GM19193 (cell line): ENCODE measurements around the gene CFAP65.

Experiments
- POLR2A ChIP-seq: IDR thresholded peaks from 4 replicates; pipeline ENCODE4 v1.6.1; 2011; ENCODE audit not compliant: insufficient read depth, insufficient read length; ENCODE audit errors: extremely low read depth

The CFAP65 gene

GRCh38 chr2:219010873-219011272, 30.4 kb downstream of the CFAP65 start:
- no peak for TF ChIP-seq POLR2A

GRCh38 chr2:219010162-219010756, 31.1 kb downstream of the CFAP65 start:
- no peak for TF ChIP-seq POLR2A

DNA sequence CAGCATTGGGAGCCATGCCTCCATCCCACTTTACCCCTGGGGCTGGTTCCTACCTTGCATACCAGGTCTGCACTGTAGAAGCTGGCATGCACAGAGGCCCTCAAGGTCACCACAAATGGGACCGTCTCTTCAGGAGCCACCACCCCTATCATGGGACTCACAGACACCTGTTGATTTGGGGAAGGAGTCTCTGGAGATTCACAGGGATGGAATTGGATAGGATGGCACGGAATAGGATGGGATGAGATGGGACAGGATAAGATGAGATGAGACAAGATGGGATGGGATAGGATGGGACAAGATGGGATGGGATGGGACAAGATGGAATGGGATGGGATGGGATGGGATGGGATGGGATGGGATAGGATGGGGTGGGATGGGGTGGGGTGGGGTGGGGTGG, 32.0 kb downstream of the CFAP65 start:
- no peak for TF ChIP-seq POLR2A

- TF ChIP-seq POLR2A = no peak
Observed at GRCh38 chr2:219003979-219004378, 37.3 kb downstream of the CFAP65 start.

DNA sequence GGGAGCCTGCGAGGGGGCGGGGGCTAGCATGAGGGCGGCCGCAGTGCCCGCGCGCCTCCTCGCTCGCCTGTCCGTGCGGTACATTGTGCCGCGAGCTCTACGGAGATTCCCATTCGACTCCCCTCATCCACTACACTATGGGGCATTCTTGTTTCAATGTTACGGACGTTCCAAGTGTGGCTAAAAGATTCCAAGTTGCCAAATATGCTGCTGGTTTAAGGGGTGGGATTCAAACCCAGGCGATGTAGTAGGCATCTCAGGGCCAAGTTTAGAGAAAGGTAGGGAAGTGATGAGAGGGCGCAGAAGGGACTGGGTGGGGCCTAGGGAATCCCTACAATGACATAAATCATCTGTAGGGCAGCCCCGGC, 38.1 kb downstream of the CFAP65 start:
- no peak for TF ChIP-seq POLR2A

DNA sequence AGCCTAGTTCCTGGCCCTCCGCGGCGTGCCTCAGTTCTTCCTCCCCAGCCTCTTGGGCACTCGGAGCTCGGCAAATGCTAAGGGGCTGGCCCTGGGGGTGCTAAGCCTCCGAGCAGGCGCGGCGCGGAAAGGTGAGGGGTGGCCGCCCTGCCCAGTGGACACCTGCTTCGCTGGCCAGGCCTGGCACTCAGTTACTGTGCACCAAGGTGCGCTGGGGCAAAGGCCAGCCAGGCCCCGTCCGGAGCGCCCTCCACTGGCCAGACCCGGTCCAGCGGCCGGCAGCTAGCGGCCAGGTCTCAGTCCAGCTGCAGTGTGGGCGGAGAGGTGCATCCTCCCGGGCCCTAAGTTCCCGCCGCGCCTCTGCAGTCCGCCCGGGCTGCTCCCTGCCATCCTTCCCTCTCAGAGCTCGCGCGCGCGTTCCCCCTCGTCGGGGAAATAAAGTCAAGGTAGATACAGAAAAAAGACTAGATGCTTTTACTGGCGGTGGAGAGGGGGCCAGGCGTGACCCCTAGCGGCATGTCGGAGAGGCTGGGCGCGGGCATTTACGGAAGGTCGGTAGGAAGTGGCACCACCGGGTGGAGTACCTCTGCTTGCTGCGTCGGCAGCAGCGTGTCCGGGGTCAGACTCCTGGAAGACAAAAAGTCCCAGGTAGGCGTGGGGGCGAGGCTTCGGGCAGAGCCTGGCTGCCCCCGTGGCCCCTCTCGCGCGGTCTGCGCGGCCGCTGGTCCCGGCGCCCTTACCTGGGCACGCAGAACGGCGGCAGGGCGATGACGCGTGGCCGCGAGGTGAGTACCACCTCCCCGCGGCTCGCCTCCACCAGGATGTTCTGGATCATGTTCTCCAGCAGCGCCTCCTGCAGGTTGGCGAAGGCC, 38.7 kb downstream of the CFAP65 start:
- TF ChIP-seq POLR2A = no peak

DNA sequence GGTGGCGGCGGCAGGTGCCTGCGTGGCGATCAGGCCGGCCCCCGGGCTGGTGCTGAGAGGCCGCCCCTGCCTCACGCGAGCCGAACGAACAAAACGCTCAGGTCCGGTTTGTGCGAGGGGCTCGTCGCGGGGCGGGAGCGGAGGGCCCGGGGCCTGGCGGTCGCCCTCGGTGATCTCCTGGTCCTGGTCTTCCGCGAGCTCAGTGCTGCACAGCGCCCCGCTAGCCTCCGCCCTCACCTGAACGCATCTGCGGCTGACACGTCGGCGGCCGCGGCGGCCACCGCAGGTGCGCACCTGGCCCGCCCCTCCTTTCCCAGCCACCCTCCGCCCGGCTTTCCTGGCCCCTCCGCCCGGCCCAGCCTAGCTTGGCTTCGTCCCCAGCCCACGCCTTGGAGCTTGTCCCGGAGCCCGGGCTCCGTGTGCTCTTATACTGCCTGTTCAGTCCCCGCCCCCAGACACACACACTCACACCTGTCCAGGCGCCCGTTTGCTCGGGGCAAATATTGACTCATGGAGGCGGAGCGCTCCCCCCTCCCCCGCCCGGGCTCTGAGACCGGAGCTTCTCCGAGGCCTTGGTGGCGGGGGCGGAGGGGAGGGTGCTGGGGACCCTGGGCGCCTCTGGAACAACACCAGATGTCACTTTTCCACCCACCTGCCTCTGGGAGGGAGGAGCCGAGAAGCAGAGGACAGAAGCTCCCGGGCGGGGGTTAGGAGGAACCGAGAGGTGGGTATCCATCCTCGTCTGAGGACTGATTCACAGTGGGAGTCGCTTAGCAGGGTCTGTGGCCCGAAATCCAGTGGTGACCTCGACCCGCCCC, 39.5 kb downstream of the CFAP65 start:
- TF ChIP-seq POLR2A = no peak

- TF ChIP-seq POLR2A = no peak
Observed at GRCh38 chr2:219001100-219001576, 40.2 kb downstream of the CFAP65 start.

- TF ChIP-seq POLR2A = no peak
Observed at GRCh38 chr2:219000569-219000960, 40.8 kb downstream of the CFAP65 start.

DNA sequence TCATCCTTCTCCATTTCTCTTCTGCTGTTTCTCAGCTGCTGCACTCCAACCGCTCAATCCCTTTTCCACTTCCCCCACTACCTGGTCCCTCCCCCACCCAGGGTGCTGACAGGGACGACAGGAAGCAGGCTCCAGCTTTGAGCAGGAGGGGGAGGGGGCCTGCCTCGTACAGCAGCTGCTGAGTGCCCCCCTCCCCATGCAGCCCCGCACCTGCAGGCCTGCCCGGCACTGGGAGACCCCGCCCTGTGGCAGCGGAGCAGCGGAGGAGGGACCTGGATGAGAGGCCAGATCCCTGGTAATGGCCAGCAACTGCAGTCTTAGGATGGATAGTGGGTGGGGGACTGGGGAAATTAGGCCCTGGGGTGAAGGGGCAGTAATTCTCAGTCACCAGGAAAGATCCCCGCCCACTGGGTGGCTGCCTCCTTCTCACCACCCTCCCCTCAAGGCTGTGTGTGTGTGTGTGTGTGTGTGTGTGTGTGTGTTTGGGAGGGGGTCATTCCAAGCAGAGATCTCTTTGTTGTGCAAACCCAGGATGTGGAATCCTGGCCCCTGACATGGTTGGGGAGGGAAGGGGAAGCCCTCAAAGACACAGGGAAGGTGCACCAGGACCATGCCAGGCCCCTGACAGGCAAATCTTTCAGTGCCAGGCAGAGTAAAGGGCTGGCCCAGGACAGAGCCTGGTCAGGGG, 41.3 kb downstream of the CFAP65 start:
- no peak for TF ChIP-seq POLR2A

GRCh38 chr2:218999021-218999880, 42.1 kb downstream of the CFAP65 start:
- no peak for TF ChIP-seq POLR2A

DNA sequence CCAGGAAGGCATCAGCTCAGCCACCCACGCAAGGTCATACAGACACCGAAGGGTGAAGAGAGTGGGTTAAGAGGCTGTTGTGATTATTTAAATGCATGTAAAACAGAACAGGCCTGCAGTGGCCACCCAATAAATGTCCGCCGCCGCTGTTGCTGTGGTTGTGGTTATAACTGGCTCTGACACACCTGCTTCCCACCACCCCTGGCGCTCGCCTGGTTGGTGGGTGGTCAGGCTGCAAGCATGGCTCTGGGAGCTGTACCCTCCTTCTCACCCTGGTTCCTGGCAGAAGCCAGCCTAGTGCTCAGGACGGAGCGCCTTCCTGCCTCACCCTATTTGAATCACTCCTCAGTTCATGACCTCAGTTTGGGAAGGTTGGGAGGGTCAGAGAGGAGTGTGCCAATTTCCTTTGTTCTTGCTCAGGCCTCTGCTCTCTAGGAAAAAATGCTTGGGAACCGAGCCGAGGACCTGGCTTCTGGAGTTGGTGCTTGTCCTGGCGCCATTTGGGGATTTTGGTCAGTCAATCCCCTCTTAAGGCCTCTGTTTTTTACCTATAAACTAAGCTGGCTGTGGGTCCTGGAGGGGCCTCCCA, 42.8 kb downstream of the CFAP65 start:
- TF ChIP-seq POLR2A = no peak

DNA sequence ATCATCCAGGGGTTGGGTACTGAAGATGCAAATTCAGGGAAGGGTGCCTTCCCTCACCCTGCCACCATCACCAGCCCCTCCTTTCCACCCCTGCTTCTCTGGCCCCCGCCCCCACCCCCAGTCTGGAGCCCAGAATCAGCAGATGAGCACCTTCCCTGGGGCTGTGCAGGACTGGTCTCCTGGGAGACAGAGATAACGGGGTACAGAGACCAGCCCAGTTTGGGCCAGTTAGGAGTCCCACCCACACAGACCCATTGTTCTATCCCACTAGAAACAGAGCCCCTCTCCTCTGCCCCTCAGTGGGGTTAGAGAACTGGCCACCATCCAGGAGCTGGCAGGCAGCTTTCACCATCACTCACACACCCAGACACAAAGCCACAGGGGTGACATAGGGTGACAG, 43.6 kb downstream of the CFAP65 start:
- no peak for TF ChIP-seq POLR2A
